Hematopoietic multipotent progenitor cell treated with erythropoietin and hydrocortisone succinate and interleukin-3 and kit ligand, for 6 days (in vitro differentiated cells): ENCODE data around the gene PRR20G.
A peak's percentile ranks its signal among the peaks of the same experiment; 100 is the strongest.

Source experiments
- DNase-seq: peaks from one replicate; pipeline ENCODE4 v3.0.0-alpha.2; 2015

The PRR20G gene

GRCh38 chr3:127262533-127262932, 25.3 kb downstream of the PRR20G start:
- no peak for DNase-seq

- no peak for DNase-seq
Measured at GRCh38 chr3:127261925-127262324, 25.9 kb downstream of the PRR20G start.

GRCh38 chr3:127260826-127261555, 26.9 kb downstream of the PRR20G start:
- no peak for DNase-seq

- no peak for DNase-seq
Measured at GRCh38 chr3:127260416-127260815, 27.4 kb downstream of the PRR20G start.

- no peak for DNase-seq
Measured at GRCh38 chr3:127259882-127260281, 28.0 kb downstream of the PRR20G start.

GRCh38 chr3:127258733-127259132, 29.1 kb downstream of the PRR20G start:
- no peak for DNase-seq

- DNase-seq, result no peak
Measured at GRCh38 chr3:127257351-127257750, 30.5 kb downstream of the PRR20G start.

- DNase-seq, result no peak
Measured at GRCh38 chr3:127256733-127257271, 31.0 kb downstream of the PRR20G start.

- no peak for DNase-seq
Measured at GRCh38 chr3:127256138-127256537, 31.7 kb downstream of the PRR20G start.

GRCh38 chr3:127255516-127255915, 32.3 kb downstream of the PRR20G start:
- DNase-seq, result no peak

GRCh38 chr3:127254730-127255129, 33.1 kb downstream of the PRR20G start:
- peak; percentile 12 for DNase-seq

- DNase-seq, result no peak
Measured at GRCh38 chr3:127254033-127254644, 33.7 kb downstream of the PRR20G start.

- DNase-seq, result no peak
Measured at GRCh38 chr3:127253491-127253890, 34.4 kb downstream of the PRR20G start.

GRCh38 chr3:127252446-127252845, 35.4 kb downstream of the PRR20G start:
- no peak for DNase-seq

- DNase-seq, result no peak
Measured at GRCh38 chr3:127250032-127250431, 37.8 kb downstream of the PRR20G start.

- DNase-seq, result no peak
Measured at GRCh38 chr3:127247292-127247691, 40.6 kb downstream of the PRR20G start.

GRCh38 chr3:127238602-127239001, 49.2 kb downstream of the PRR20G start:
- no peak for DNase-seq

GRCh38 chr3:127237835-127238234, 50.0 kb downstream of the PRR20G start:
- DNase-seq, result peak; percentile 10

- DNase-seq, result no peak
Measured at GRCh38 chr3:127235706-127236105, 52.1 kb downstream of the PRR20G start.

GRCh38 chr3:127234778-127235177, 53.1 kb downstream of the PRR20G start:
- no peak for DNase-seq
